Endodermal cell (in vitro differentiated cells): ENCODE results near the gene CTXND2. TPM values are rescaled to one million over a fixed set of nuclear protein-coding genes. Genes with fewer than 3 reads are reported as not detected.
"Not testable (repeated sequence)": the region's sequence is repeated elsewhere in the genome, so short reads cannot be mapped to it uniquely, and the experiment has no call there.

ENCODE experiments used
- DNase-seq: peaks from one replicate; pipeline ENCODE4 v3.0.0-alpha.2; 2017
- H3K27ac ChIP-seq: 2 replicates; pipeline ENCODE4 v1.5.1; 2013; ENCODE audit warnings: mild to moderate bottlenecking, low read depth, low read length, moderate library complexity
- H3K27me3 ChIP-seq: 2 replicates; pipeline ENCODE4 v1.6.1; 2013; ENCODE audit warnings: mild to moderate bottlenecking, low read length, moderate library complexity; ENCODE audit not compliant: insufficient read depth, control insufficient read depth, poor library complexity, severe bottlenecking
- H3K36me3 ChIP-seq: 2 replicates; pipeline ENCODE4 v1.7.0; 2013; ENCODE audit warnings: mild to moderate bottlenecking, low read length, moderate library complexity; ENCODE audit not compliant: control insufficient read depth, insufficient read depth
- H3K4me1 ChIP-seq: one replicate; pipeline ENCODE4 v1.7.0; 2013; ENCODE audit warnings: low read length; ENCODE audit not compliant: control insufficient read depth, insufficient read depth
- H3K4me3 ChIP-seq: 2 replicates; pipeline ENCODE4 v1.5.1; 2013; ENCODE audit warnings: mild to moderate bottlenecking, low read length, moderate library complexity
- H3K9ac ChIP-seq: 2 replicates; pipeline ENCODE4 v1.6.1; 2013; ENCODE audit warnings: mild to moderate bottlenecking, low read length, moderate library complexity; ENCODE audit not compliant: poor library complexity, severe bottlenecking; ENCODE audit errors: extremely low read depth
- H3K9me3 ChIP-seq: 2 replicates; pipeline ENCODE4 v1.6.1; 2013; ENCODE audit warnings: mild to moderate bottlenecking, low read length, moderate library complexity; ENCODE audit not compliant: control insufficient read depth
- H3K27ac Mint-ChIP-seq: 2 replicates; pipeline ENCODE4 v1.8.0; 2020; ENCODE audit warnings: mixed read lengths
- H3K27me3 Mint-ChIP-seq: 2 replicates; pipeline ENCODE4 v1.8.0; 2021; ENCODE audit warnings: mild to moderate bottlenecking, mixed read lengths; ENCODE audit not compliant: insufficient read depth
- H3K36me3 Mint-ChIP-seq: 2 replicates; pipeline ENCODE4 v1.8.0; 2020; ENCODE audit warnings: low read depth, mixed read lengths
- H3K4me1 Mint-ChIP-seq: 2 replicates; pipeline ENCODE4 v1.8.0; 2020; ENCODE audit warnings: mixed read lengths
- H3K4me3 Mint-ChIP-seq: 2 replicates; pipeline ENCODE4 v1.8.0; 2020; ENCODE audit warnings: mild to moderate bottlenecking, moderate library complexity, mixed read lengths
- H3K9me3 Mint-ChIP-seq: 2 replicates; pipeline ENCODE4 v1.8.0; 2020; ENCODE audit warnings: mild to moderate bottlenecking, mixed read lengths
- WGBS, 2 experiments: methylation state at CpG; one replicate each; pipeline versions ENCODE4 v1.1.5 to v1.1.7; 2013; ENCODE audit warnings: missing lambda C conversion rate in 2 of 2, mixed read lengths in 1 of 2; ENCODE audit not compliant: insufficient coverage in 1 of 2, insufficient read length in 1 of 2; 5-methylcytosine and 5-hydroxymethylcytosine counted together
- total RNA-seq, 2 donors: library from RNA; stranded (reverse); fragmentation: NEBNext Ultra II Directional in 1 of 2; extraction: Animal tissue kit (Norgen Biotek cat#: 25700) in 1 of 2; gene quantifications; 2 replicates in 1 of 2; 3 replicates in 1 of 2; pipeline ENCODE4 v1.2.1, GENCODE V29; 2021
- TF ChIP-seq, protein P1 (sequence below): fragments of 200-600 bp; sonication (generic); conservative IDR thresholded peaks from 2 replicates; pipeline ENCODE4 v1.5.0; 2021; ENCODE audit warnings: antibody characterized with exemption, mild to moderate bottlenecking

Gene CTXND2
- total RNA-seq, 2 donors from 2014 or later, result not detected

GRCh38 chr1:150876119-150876454, 10.8 kb upstream of the CTXND2 start:
- H3K9ac ChIP-seq, result peak overlapping the region; percentile 86
- TF ChIP-seq, protein P1, sequence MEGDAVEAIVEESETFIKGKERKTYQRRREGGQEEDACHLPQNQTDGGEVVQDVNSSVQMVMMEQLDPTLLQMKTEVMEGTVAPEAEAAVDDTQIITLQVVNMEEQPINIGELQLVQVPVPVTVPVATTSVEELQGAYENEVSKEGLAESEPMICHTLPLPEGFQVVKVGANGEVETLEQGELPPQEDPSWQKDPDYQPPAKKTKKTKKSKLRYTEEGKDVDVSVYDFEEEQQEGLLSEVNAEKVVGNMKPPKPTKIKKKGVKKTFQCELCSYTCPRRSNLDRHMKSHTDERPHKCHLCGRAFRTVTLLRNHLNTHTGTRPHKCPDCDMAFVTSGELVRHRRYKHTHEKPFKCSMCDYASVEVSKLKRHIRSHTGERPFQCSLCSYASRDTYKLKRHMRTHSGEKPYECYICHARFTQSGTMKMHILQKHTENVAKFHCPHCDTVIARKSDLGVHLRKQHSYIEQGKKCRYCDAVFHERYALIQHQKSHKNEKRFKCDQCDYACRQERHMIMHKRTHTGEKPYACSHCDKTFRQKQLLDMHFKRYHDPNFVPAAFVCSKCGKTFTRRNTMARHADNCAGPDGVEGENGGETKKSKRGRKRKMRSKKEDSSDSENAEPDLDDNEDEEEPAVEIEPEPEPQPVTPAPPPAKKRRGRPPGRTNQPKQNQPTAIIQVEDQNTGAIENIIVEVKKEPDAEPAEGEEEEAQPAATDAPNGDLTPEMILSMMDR, result no peak
- H3K27ac Mint-ChIP-seq, result peak overlapping the region; percentile 87
- peaks cover 21% of the 10 kb centered on the region for H3K36me3 Mint-ChIP-seq
- H3K4me1 Mint-ChIP-seq, result peaks cover 20% of the 10 kb centered on the region
- no peaks in the 10 kb centered on the region for H3K9me3 Mint-ChIP-seq
- DNase-seq, result no peak
- peak overlapping the region; percentile 100 for H3K4me3 ChIP-seq
- H3K4me3 Mint-ChIP-seq, result peak overlapping the region; percentile 80
- H3K27me3 Mint-ChIP-seq, result no peaks in the 10 kb centered on the region
- peak overlapping the region; percentile 95 for H3K27ac ChIP-seq
- no peaks in the 10 kb centered on the region for H3K4me1 ChIP-seq
- WGBS, 2 experiments, result 0% methylated on average over 23 of the region's 23 CpGs; no CpG with 5 or more reads in 1 of the 2 experiments
- peaks cover 16% of the 10 kb centered on the region for H3K36me3 ChIP-seq
- no peaks in the 10 kb centered on the region for H3K9me3 ChIP-seq
- no peaks in the 10 kb centered on the region for H3K27me3 ChIP-seq

DNA sequence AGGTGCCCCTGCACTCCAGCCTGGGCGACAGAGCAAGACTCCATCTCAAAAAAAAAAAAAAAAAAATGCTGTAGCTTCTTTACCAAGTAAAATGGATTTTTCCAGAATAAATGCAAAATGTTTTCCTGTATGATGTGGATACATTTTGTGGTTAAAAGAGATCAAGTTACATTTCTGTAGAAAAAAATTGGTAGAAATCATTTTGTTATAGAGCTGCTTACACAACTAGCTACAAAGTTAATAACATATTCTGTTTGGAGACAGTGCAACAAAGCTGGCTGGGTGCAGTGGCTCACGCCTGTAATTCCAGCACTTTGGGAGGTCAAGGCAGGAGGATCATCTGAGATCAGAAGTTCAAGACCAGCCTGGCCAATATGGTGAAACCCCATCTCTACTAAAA, 8.0 kb upstream of the CTXND2 start:
- not testable (repeated sequence) for H3K36me3 Mint-ChIP-seq, H3K4me3 Mint-ChIP-seq, H3K27ac Mint-ChIP-seq, DNase-seq, H3K4me3 ChIP-seq, H3K4me1 ChIP-seq, H3K27me3 Mint-ChIP-seq, H3K9me3 Mint-ChIP-seq, H3K27me3 ChIP-seq, H3K36me3 ChIP-seq, H3K27ac ChIP-seq, H3K9me3 ChIP-seq, H3K9ac ChIP-seq
- H3K4me1 Mint-ChIP-seq, result peaks cover 20% of the 10 kb centered on the region
- 89 to 98% methylated on average over 1 to 2 of the region's 2 CpGs for WGBS, 2 experiments

DNA sequence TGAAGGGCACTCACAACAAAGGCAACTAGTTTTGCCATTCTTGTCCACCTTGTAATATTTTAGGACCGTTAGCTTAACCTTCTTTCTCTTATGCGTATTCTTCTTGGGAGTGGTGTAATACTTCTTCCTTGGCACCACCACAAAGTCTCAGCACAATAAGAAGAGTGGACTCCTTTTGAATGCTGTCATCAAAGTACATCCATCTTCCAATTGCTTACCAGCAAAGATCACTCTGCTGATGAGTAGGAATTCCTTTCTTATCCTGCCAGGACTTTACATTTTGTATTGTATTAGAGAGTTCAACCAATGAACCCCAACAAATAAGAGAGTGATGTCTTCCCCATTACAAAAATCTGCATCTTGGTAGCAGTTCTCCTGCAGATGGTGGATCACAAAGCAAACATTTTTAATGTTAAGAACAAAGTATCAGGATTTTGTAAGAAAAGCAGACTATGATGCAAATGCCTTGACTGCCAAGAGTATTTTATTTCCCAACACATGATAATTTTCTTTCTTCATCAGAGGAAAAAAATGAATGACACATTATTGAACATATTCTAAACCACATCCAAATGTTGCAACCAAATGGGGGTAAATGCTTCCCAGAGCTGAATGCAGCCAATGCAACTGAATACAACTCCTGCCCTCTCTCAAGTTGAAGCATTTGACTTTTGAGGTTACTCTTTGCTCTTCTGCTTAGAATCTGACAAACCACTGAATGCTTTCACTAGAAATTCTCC, 5.4 kb upstream of the CTXND2 start:
- WGBS, 2 experiments, result 60 to 95% methylated on average over 1 to 2 of the region's 2 CpGs
- H3K36me3 Mint-ChIP-seq, result no peaks in the 10 kb centered on the region

DNA sequence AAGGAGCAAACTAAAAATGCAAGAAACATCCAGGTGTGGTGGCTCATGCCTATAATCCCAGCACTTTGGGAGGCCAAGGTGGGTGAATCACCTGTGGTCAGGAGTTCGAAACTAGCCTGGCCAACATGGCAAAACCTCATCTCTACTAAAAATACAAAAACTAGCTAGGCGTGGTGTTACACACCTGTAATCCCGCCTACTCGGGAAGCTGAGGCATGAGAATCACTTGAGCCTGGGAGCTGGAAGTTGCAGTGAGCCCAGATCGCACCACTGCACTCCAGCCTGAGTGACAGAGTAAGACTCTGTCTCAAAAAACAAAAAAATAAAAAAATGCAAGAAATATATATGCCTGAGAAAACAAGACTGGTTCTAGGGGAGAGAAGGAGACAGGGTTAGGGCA, 3.8 kb upstream of the CTXND2 start:
- not testable (repeated sequence) for H3K9me3 Mint-ChIP-seq, H3K4me3 Mint-ChIP-seq, H3K27ac ChIP-seq, H3K9me3 ChIP-seq, H3K9ac ChIP-seq, H3K36me3 ChIP-seq, H3K27me3 ChIP-seq, H3K4me3 ChIP-seq, H3K36me3 Mint-ChIP-seq, H3K27me3 Mint-ChIP-seq, H3K27ac Mint-ChIP-seq, DNase-seq, H3K4me1 Mint-ChIP-seq, H3K4me1 ChIP-seq
- WGBS, 2 experiments, result 77 to 91% methylated on average over 4 to 5 of the region's 5 CpGs

More for the DNA sequence above, 5.4 kb upstream of the CTXND2 start:
- Histone ChIP-seq H3K36me3 (no peaks in the 10 kb centered on the region), H3K9me3 (no peaks in the 10 kb centered on the region), H3K4me1 (no peaks in the 10 kb centered on the region), H3K9ac (no peak overlapping the region), H3K4me3 (no peak overlapping the region), H3K27ac (no peak overlapping the region), H3K27me3 (no peaks in the 10 kb centered on the region)
- Mint-ChIP-seq H3K4me1 (peaks cover 3% of the 10 kb centered on the region), H3K27me3 (no peaks in the 10 kb centered on the region), H3K4me3 (no peak overlapping the region), H3K9me3 (no peaks in the 10 kb centered on the region), H3K27ac (no peak overlapping the region)
- no peak for DNase-seq
- TF ChIP-seq, protein P1, result no peak
